Prostate gland (tissue), 2 donors: Measurements from ENCODE around the gene KLHDC9. TPM values are rescaled to one million over a fixed set of nuclear protein-coding genes. Genes with fewer than 3 reads are reported as not detected.
"Not testable (repeated sequence)": the region's sequence is repeated elsewhere in the genome, so short reads cannot be mapped to it uniquely, and the experiment has no call there.

ENCODE experiments used
- DNase-seq: peaks from one replicate; pipeline ENCODE4 v3.0.0-alpha.2; 2019; ENCODE audit warnings: low spot score
- H3K27ac ChIP-seq, 2 donors: fragments of 200-600 bp; sonication (generic); 2 replicates each; pipeline ENCODE4 v1.5.1; 2017 to 2019
- H3K27me3 ChIP-seq: fragments of 200-600 bp; sonication (generic); replicated peaks from 2 replicates; pipeline ENCODE4 v1.5.1; 2019; ENCODE audit not compliant: insufficient read depth
- H3K36me3 ChIP-seq, 2 donors: fragments of 200-600 bp; sonication (generic); 1 replicate in 1 of 2; 2 replicates in 1 of 2; pipeline versions ENCODE4 v1.5.1 to v1.8.1; 2017 to 2019
- H3K4me1 ChIP-seq: fragments of 200-600 bp; sonication (generic); replicated peaks from 2 replicates; pipeline ENCODE4 v1.5.1; 2019
- H3K4me3 ChIP-seq, 2 donors: fragments of 200-600 bp; sonication (generic); 2 replicates each; pipeline ENCODE4 v1.5.1; 2017 to 2019
- H3K9me3 ChIP-seq: fragments of 200-600 bp; sonication (generic); 2 replicates; pipeline ENCODE4 v1.5.1; 2017
- POLR2A ChIP-seq: fragments of 450-650 bp; IDR thresholded peaks from one replicate; pipeline ENCODE4 v1.6.1; 2016; ENCODE audit warnings: antibody characterized with exemption, mild to moderate bottlenecking
- POLR2AphosphoS5 ChIP-seq: sonication (generic); formaldehyde crosslinking; IDR thresholded peaks from one replicate; pipeline ENCODE4 v1.6.1; 2017; ENCODE audit warnings: antibody characterized with exemption
- WGBS: methylation state at CpG from one replicate; pipeline ENCODE4 v1.1.5; 2018; 5-methylcytosine and 5-hydroxymethylcytosine counted together
- intact Hi-C: fragments of 100-400 bp; cut with DNase I; formaldehyde crosslinking; loops from one replicate; pipeline ENCODE4 v1.14.2; 2022
- total RNA-seq, 2 donors: library from RNA; depleted of rRNA; stranded (reverse); fragments of >200 nt; gene quantifications; one replicate each; pipeline ENCODE4 v1.1.0, GENCODE V29; 2016
- TF ChIP-seq, protein P1 (sequence below), 4 experiments: fragments of 200-600 bp in 2 of 4; fragments of 450-650 bp in 2 of 4; sonication (generic) in 2 of 4; IDR thresholded peaks; 1 replicate in 3 of 4; 2 replicates in 1 of 4; pipeline ENCODE4 v1.5.1; 2016 to 2019; ENCODE audit warnings: antibody characterized with exemption in 4 of 4, mild to moderate bottlenecking in 2 of 4, moderate library complexity in 2 of 4

KLHDC9 gene
- total RNA-seq, 2 donors from 2014 or later: 24.8 to 33.3 TPM

DNA sequence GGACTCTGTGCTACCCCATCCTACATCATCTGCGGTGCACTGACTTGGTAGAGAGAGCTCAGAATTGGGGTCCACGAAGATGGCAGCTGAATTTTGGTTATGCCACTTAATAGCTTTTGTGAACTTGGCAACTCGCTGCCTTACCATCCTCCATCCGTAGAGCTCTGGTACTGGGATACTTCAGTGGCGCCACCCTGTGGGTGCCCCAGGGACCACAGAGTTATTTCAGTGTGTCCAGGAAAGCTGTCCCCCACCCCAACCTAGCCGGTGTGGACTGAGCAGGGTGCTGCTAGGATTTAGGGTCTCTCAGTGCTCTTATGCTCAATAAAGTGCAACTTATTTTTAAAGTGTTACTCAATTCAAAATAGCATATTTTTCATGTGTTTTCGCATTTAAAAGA is 43.4 kb upstream of the KLHDC9 start:
- Histone ChIP-seq H3K4me1 (no peaks in the 10 kb centered on the region), H3K4me3 (no peak overlapping the region), H3K36me3 (no peaks in the 10 kb centered on the region), H3K27ac (no peak overlapping the region), H3K27me3 (no peaks in the 10 kb centered on the region), H3K9me3 (no peaks in the 10 kb centered on the region)
- TF ChIP-seq POLR2A (no peak), POLR2AphosphoS5 (no peak)
- TF ChIP-seq, protein P1, sequence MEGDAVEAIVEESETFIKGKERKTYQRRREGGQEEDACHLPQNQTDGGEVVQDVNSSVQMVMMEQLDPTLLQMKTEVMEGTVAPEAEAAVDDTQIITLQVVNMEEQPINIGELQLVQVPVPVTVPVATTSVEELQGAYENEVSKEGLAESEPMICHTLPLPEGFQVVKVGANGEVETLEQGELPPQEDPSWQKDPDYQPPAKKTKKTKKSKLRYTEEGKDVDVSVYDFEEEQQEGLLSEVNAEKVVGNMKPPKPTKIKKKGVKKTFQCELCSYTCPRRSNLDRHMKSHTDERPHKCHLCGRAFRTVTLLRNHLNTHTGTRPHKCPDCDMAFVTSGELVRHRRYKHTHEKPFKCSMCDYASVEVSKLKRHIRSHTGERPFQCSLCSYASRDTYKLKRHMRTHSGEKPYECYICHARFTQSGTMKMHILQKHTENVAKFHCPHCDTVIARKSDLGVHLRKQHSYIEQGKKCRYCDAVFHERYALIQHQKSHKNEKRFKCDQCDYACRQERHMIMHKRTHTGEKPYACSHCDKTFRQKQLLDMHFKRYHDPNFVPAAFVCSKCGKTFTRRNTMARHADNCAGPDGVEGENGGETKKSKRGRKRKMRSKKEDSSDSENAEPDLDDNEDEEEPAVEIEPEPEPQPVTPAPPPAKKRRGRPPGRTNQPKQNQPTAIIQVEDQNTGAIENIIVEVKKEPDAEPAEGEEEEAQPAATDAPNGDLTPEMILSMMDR (IDR thresholded peaks at IDR 0.05): no peak
- WGBS: 90% methylated on average over 7 of the region's 7 CpGs
- intact Hi-C loops: no loop called here
- DNase-seq: no peak

DNA sequence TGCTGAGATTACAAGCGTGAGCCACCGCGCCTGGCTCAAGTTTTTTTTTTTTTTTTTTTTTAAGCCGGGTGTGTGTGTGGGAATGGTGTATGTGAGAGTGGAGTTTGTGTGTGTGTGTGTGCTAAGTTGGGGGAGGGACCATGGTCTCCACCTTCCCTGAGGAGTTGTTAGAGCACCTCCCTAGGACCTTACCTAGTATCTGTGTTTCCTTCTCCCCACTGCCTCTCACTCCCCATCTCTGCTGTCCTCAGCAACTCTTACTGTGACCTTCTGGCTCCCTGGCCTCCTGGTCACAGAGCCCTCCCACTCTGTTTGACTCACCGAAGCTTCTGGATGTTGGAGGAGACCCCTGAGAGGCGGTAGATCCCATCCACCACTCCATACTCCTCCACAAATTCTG is 38.9 kb upstream of the KLHDC9 start:
- Histone ChIP-seq H3K27ac (no peak overlapping the region), H3K4me3 (no peak overlapping the region), H3K36me3 (no peaks in the 10 kb centered on the region), H3K9me3 (no peaks in the 10 kb centered on the region), H3K27me3 (no peaks in the 10 kb centered on the region), H3K4me1 (no peaks in the 10 kb centered on the region)
- 81% methylated on average over 6 of the region's 6 CpGs for WGBS
- TF ChIP-seq, protein P1 (IDR thresholded peaks at IDR 0.05): no peak
- DNase-seq: no peak
- intact Hi-C loops: no loop called here

DNA sequence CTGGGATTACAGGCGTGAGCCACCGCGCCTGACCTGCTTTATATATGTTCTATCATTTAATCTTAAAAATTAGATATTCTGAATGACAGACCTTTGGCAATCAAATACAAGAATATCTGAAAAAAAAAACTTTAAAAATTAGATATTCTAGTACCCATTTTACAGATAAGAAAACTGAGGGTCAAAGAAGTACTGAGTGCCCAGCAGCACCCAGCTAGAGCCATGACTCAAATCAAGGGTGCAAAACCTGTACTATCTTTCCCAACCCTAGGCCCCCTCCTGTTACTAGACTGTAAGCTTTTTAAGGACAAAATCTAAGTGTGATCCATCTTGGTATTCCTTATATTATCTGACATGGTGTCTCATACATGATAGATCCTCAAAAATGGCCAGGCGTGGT is 36.7 kb upstream of the KLHDC9 start:
- H3K4me3 ChIP-seq: no peak overlapping the region
- H3K27me3 ChIP-seq: no peaks in the 10 kb centered on the region
- no peaks in the 10 kb centered on the region for H3K36me3 ChIP-seq
- H3K9me3 ChIP-seq: no peaks in the 10 kb centered on the region
- 97% methylated on average over 4 of the region's 4 CpGs for WGBS
- intact Hi-C loops: no loop called here
- no peak for DNase-seq
- no peak overlapping the region for H3K27ac ChIP-seq
- H3K4me1 ChIP-seq: no peaks in the 10 kb centered on the region
- TF ChIP-seq, protein P1 (IDR thresholded peaks at IDR 0.05): no peak
- TF ChIP-seq POLR2AphosphoS5 (no peak), POLR2A (no peak)

DNA sequence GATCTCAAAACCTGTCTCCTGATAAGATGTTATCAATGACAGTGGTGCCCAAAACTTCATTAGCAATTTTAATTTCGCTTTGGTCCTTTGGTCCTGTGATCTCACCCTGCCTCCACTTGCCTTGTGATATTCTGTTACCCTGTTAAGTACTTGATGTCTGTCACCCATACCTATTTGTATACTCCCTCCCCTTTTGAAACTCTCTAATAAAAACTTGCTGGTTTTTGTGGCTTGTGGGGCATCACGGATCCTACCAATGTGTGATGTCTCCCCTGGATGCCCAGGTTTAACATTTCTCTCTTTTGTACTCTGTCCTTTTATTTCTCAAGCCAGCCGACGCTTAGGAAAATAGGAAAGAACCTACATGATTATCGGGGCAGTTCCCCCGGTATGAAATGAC is 34.2 kb upstream of the KLHDC9 start:
- H3K4me3 ChIP-seq, H3K4me1 ChIP-seq, H3K27ac ChIP-seq, DNase-seq, H3K36me3 ChIP-seq, H3K27me3 ChIP-seq, H3K9me3 ChIP-seq, intact Hi-C loops: not testable (repeated sequence)
- 61% methylated on average over 6 of the region's 6 CpGs for WGBS

DNA sequence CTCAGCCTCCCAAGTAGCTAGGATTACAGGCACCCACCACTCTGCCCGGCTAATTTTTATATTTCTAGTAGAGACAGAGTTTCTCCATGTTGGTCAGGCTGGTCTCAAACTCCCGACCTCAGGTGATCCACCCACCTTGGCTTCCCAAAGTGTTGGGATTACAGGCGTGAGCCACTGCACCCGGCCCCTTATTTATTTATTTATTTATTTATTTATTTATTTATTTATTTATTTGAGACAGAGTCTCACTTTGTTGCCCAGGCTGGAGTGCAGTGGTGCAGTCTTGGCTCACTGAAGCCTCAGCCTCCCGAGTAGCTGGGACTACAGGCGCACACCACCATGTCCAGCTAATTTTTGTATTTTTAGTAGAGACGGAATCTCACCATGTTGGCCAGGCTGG is 32.5 kb upstream of the KLHDC9 start:
- DNase-seq, H3K4me3 ChIP-seq, intact Hi-C loops, H3K36me3 ChIP-seq, H3K27ac ChIP-seq, H3K9me3 ChIP-seq, H3K4me1 ChIP-seq, H3K27me3 ChIP-seq: not testable (repeated sequence)
- 91% methylated on average over 7 of the region's 7 CpGs for WGBS

DNA sequence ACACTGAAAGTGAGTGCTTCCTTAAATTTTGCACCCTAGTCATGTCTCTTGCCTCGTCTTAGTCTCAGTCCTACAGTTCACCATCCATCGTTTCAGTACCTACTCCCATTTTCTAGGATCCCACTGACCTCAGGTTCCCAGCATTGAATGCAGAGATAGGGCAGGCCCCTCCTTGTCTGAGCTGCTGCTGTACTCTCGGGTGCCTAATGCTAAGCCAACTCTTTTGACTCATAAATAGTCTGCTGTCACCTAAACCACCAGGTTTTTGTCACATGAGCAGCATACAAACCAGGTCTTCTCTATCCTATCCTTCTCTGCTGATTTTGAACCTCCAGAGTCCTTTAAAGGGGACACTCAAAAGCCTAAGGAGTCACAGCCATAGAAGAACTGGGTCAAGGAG is 31.5 kb upstream of the KLHDC9 start:
- no peaks in the 10 kb centered on the region for H3K36me3 ChIP-seq
- intact Hi-C loops: no loop called here

More for the DNA sequence above, 31.5 kb upstream of the KLHDC9 start:
- H3K27ac ChIP-seq: no peak overlapping the region
- no peaks in the 10 kb centered on the region for H3K4me1 ChIP-seq
- no peak for DNase-seq
- no peaks in the 10 kb centered on the region for H3K9me3 ChIP-seq
- no peaks in the 10 kb centered on the region for H3K27me3 ChIP-seq
- H3K4me3 ChIP-seq: no peak overlapping the region
- WGBS: 70% methylated on average over 3 of the region's 3 CpGs
- TF ChIP-seq POLR2A: no peak
- TF ChIP-seq, protein P1 (IDR thresholded peaks at IDR 0.05): no peak
- no peak for TF ChIP-seq POLR2AphosphoS5
